CD4-positive, alpha-beta T cell treated with Interleukin-17A for 4 hours (primary cell): Measurements from ENCODE around the gene PSMD8.

Experiments used
- DNase-seq: peaks from one replicate; pipeline ENCODE4 v3.0.0-alpha.2; 2020; ENCODE audit warnings: mixed read lengths

Gene PSMD8

GRCh38 chr19:38412961-38413360 lies 38.6 kb downstream of the PSMD8 start:
- no peak for DNase-seq

DNA sequence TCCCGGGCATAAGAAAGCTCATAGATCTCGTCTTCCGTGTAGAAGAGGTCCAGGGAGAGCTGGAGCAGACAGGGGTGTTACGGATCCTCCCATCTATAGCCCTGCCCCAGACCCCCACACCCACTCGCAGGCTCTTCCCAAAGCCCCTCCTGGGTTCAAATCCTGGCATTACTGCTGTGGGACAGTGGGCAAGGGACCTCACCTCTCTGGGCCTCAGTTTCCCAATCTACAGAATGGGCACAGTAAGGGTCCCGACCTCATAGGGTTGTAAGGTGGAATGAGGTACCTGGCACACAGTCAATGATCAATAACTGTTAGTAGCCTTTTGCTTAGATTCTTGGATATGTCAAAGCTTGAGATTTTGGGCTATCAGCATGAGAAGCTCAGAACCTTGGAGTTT lies 39.0 kb downstream of the PSMD8 start:
- DNase-seq: no peak

DNA sequence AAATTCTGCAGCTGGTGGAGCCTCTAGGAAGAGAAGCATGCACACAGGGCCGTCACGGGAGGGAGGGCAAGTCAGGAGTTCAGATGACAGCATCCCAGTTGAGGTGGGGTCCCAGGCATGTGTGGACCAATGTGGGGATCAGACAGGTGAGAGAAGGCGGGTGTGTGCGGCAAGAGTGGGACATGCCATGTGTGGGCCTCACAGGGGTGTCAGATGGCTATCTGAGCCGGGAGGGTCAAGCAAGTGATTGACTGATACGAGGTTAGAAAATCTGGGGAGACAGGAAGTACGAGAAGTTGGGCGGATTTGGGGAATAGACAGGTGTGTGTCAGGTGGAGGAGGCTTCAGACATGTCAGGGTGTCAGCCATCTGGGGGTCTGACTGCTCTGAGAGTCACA lies 42.8 kb downstream of the PSMD8 start:
- no peak for DNase-seq

- DNase-seq: peak; percentile 74
Observed at GRCh38 chr19:38417544-38418506, 43.5 kb downstream of the PSMD8 start.

GRCh38 chr19:38420935-38421334 lies 46.6 kb downstream of the PSMD8 start:
- DNase-seq: no peak

GRCh38 chr19:38421856-38422255 lies 47.5 kb downstream of the PSMD8 start:
- DNase-seq: no peak

DNA sequence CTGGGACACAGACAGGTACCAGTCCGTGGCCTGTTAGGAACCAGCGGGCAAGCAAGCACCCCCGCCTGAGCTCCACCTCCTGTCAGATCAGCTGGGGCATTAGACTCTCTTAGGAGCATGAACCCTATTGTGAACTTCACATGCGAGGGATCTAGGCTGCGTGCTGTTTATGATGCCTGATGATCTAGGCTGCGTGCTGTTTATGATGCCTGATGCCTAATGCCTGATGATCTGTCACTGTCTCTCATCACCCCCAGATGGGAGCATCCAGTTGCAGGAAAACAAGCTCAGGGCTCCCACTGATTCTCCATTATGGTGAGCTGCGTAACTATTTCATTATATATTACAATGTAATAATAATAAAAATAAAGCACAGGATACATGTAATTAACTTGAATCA lies 48.1 kb downstream of the PSMD8 start:
- no peak for DNase-seq

GRCh38 chr19:38424272-38424671 lies 49.9 kb downstream of the PSMD8 start:
- DNase-seq: no peak

DNA sequence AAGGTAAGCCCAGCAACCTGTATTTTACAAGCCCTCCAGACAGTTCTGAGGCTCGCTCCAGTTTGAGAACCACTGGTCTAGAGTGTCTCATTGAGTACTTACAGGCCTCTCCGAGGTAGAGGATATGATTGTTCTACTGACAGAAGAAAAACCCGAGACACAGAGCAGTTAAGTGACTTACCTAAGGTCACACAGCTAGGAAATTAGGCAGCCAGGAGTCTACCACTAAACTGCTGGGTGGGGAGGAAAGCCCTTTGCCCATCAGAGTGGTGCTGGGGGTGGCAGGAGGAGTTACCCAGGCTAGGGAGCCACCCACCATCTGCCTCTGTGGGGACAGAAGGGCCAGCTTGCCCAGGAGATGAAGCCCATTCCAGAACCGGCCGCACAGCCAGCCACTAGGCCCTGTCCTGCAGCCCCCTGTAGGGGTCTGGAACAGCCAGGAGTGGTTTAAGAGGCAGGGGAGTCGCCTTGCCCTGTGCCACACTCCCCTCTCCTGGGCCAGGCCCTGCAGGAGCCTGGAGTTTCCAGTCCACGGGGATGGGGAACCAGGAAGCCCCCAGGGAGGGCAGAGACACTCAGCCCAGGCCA lies 50.9 kb downstream of the PSMD8 start:
- no peak for DNase-seq

DNA sequence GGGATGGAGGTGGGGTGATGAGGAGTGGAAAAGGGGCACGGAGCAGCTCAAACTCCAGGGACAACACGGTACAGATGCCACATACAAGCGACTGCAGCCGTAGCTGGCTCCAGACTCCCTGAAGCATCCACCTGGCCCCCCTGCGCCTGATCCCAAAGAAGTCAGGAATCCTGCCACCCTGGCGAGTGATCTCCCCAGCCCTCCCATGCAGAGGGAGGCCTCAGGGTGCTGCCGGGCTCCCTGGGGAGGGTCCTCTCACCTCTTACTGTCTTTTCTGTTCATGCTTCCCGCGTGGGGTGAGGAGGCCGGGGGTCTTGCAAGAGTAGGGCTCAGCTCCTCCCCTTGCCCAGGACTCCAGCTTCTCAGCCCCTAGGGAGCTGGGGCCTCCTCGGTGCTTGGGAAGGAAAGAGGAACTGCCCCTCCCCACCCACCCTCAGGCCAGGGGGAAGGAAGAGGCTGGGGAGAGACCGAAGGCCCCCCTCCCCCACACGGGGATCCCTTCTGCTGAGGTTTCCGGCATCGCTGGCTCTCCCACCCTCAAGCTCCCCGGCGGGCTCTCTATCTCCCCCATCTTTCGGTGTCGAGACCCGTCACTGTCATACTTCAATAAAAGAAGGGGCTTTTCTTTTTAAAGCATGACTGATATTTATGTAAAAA lies 51.6 kb downstream of the PSMD8 start, which contains the start of gene RASGRP4:
Gene RASGRP4 (minus strand): TSS at position 410 of the 657 bp plus-strand sequence. CDS start 128 bp downstream, at position 282.
- peak; percentile 48 for DNase-seq

DNA sequence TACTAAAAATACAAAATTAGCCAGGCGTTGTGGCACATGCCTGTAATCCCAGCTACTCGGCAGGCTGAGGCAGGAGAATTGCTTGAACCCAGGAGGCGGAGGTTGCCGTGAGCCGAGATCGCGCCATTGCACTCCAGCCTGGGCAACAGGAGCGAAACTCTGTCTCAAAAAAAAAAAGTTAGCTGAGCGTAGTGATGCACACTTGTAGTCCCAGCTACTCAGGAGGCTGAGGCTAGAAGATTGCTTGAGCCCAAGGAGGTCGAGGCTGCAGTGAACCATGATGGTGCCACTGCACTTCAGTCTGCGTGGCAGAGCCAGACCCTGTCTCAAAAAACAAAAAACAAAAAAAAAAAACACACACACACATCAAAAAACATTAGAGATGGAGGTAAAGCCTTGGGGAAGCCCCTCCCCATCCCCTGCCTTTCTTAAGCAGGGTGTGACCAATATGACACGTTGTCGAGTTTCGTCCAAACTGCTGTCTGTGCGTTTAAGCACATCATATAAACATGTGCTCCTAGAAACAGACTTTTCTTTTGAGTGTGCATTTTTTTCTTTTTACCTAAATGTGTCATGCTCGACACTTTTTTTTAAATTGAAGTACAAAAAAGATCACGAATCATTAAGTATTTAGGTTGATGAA lies 52.8 kb downstream of the PSMD8 start:
- DNase-seq: peak; percentile 29

GRCh38 chr19:38429055-38429810 lies 54.9 kb downstream of the PSMD8 start:
- DNase-seq: no peak

GRCh38 chr19:38429811-38430156 lies 55.4 kb downstream of the PSMD8 start:
- DNase-seq: no peak

GRCh38 chr19:38430931-38431330 lies 56.6 kb downstream of the PSMD8 start:
- DNase-seq: no peak

DNA sequence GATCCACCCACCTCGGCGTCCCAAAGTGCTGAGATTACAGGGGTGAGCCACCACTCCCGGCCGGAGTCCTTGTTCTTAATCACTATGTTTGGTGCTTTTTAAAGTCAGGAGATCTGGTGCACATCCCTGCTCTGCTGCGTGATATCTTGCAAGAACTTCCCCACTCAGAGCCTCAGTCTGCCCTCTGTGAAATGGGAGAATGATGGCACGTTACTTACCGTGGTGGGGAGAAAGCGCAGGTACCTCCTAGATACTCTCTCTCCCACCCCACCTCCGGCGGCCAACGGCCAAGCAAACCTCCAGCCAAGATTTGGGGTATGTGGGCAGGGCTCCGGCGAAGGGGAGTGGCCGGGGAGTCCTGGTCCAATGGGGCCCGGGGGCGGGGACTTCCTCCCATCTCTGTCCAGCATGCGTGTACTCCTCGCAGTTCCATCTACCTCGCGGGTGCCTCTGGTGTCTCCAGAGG lies 58.9 kb downstream of the PSMD8 start, which contains the start of gene RYR1:
Gene RYR1 (plus strand): TSS at position 424 of the 466 bp plus-strand sequence. CDS start 139 bp downstream, outside the sequence.
- peak; percentile 62 for DNase-seq
